Measurements from ENCODE around the gene TRAPPC1.
A peak's percentile ranks its signal among the peaks of the same experiment; 100 is the strongest.

TRAPPC1 gene

GRCh38 chr17:7940034-7940433 is 8.3 kb upstream of the TRAPPC1 start:
- DNase-seq (ENCODE audit: extremely low read depth, low read depth) = no peak
- TF ChIP-seq, protein P1, sequence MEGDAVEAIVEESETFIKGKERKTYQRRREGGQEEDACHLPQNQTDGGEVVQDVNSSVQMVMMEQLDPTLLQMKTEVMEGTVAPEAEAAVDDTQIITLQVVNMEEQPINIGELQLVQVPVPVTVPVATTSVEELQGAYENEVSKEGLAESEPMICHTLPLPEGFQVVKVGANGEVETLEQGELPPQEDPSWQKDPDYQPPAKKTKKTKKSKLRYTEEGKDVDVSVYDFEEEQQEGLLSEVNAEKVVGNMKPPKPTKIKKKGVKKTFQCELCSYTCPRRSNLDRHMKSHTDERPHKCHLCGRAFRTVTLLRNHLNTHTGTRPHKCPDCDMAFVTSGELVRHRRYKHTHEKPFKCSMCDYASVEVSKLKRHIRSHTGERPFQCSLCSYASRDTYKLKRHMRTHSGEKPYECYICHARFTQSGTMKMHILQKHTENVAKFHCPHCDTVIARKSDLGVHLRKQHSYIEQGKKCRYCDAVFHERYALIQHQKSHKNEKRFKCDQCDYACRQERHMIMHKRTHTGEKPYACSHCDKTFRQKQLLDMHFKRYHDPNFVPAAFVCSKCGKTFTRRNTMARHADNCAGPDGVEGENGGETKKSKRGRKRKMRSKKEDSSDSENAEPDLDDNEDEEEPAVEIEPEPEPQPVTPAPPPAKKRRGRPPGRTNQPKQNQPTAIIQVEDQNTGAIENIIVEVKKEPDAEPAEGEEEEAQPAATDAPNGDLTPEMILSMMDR (IDR thresholded peaks at IDR 0.05; ENCODE audit: low read depth, low read length) = no peak

- no peak for DNase-seq (ENCODE audit: extremely low read depth, low read depth)
Observed at GRCh38 chr17:7935859-7936258, 4.1 kb upstream of the TRAPPC1 start.

GRCh38 chr17:7932949-7933348 is 1.2 kb upstream of the TRAPPC1 start:
- TF ChIP-seq, protein P1 (IDR thresholded peaks at IDR 0.05; ENCODE audit: low read depth, low read length) = peak; percentile 31
- no peak for DNase-seq (ENCODE audit: extremely low read depth, low read depth)

More at GRCh38 chr17:7935859-7936258, 4.1 kb upstream of the TRAPPC1 start:
- TF ChIP-seq, protein P1 (IDR thresholded peaks at IDR 0.05; ENCODE audit: low read depth, low read length) = no peak

DNA sequence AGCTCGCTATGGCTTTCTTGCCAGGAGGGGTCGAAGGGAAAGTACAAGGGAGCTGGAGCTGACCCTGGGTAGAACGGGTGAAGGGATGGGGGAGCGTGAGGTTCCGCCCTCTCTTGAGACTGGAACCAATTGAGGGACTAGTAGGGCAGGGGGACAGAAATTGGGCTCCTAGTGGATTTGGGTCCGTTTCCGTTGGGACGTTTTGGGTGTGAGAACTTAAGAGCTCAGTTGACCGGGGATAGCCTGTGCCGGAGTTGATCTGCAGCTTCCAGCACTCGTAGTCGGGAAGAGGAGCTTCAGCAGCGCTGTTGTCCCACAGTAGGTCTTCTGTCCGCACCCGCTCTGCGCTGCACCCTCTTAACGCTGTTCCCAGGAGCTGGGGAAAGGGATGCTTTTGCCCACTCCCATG is 741 bp upstream of the TRAPPC1 start:
- TF ChIP-seq, protein P1 (IDR thresholded peaks at IDR 0.05; ENCODE audit: low read depth, low read length) = no peak
- no peak for DNase-seq (ENCODE audit: extremely low read depth, low read depth)

- no peak for DNase-seq (ENCODE audit: extremely low read depth, low read depth)
- TF ChIP-seq, protein P1 (IDR thresholded peaks at IDR 0.05; ENCODE audit: low read depth, low read length) = no peak
Observed at GRCh38 chr17:7930841-7931631, 710 bp downstream of the TRAPPC1 start.

- peak; percentile 32 for DNase-seq (ENCODE audit: extremely low read depth, low read depth)
- TF ChIP-seq, protein P1 (IDR thresholded peaks at IDR 0.05; ENCODE audit: low read depth, low read length) = no peak
Observed at GRCh38 chr17:7929158-7930023, 2.4 kb downstream of the TRAPPC1 start, which contains the start of gene KCNAB3. Gene KCNAB3 (minus strand): TSS chr17:7929856. CDS start chr17:7929435, 421 bp downstream.

DNA sequence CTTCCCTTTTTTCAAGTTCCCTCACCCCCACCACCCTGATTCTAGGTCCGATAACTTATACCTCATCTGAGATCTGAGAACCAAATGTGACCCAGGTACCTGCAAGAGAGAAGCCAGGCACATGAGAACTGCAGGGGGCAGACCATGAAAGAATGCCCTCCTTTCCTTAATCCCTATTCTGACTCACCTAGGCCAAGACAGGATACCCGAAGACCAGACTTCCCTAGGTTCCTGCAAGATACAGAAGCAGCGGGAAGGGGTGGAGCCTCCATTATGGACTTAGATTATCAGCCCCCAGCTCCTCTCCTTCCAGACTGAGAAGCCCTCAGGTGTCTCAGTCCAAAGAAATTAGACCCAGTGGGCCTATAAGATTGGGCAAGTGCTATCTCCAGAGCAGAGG is 4.2 kb downstream of the TRAPPC1 start:
- DNase-seq (ENCODE audit: extremely low read depth, low read depth) = no peak
- TF ChIP-seq, protein P1 (IDR thresholded peaks at IDR 0.05; ENCODE audit: low read depth, low read length) = no peak

All from AG09319 (cell line).